Liver (tissue), 3 donors: Measurements from ENCODE around the gene WDR27.

Experiments used
- CTCF ChIP-seq: fragments of 150-350 bp; IDR thresholded peaks from 2 replicates; pipeline ENCODE4 v1.5.1; 2017; ENCODE audit warnings: improper control_type of control experiment, low read depth, low read length; ENCODE audit not compliant: missing input control
- EGR1 ChIP-seq, 2 donors: IDR thresholded peaks; 2 replicates each; pipeline ENCODE4 v1.6.1; 2016 to 2018; ENCODE audit warnings: antibody characterized with exemption in 2 of 2, low read depth in 2 of 2
- FOXA1 ChIP-seq: IDR thresholded peaks from 2 replicates; pipeline ENCODE4 v1.6.1; 2016; ENCODE audit warnings: antibody characterized with exemption
- JUND ChIP-seq, 2 donors: IDR thresholded peaks; 2 replicates each; pipeline ENCODE4 v1.6.1; 2016; ENCODE audit warnings: antibody characterized with exemption in 2 of 2
- RAD21 ChIP-seq, 2 donors: IDR thresholded peaks; 2 replicates each; pipeline ENCODE4 v1.6.1; 2016; ENCODE audit warnings: antibody characterized with exemption in 2 of 2, mild to moderate bottlenecking in 2 of 2
- REST ChIP-seq: IDR thresholded peaks from 2 replicates; pipeline ENCODE4 v1.6.1; 2016; ENCODE audit warnings: antibody characterized with exemption, mild to moderate bottlenecking
- SP1 ChIP-seq: IDR thresholded peaks from 2 replicates; pipeline ENCODE4 v1.6.1; 2018; ENCODE audit warnings: antibody characterized with exemption, mild to moderate bottlenecking
- TAF1 ChIP-seq: conservative IDR thresholded peaks from 2 replicates; pipeline ENCODE4 v1.6.1; 2016; ENCODE audit warnings: antibody characterized with exemption, mild to moderate bottlenecking
- donor health status: healthy.
- donor health status: healthy.

- TF ChIP-seq CTCF: no peak
- TF ChIP-seq JUND (IDR thresholded peaks at IDR 0.05): no peak
- TF ChIP-seq FOXA1: no peak
- TF ChIP-seq EGR1 (IDR thresholded peaks at IDR 0.05; ENCODE audit: low read depth in 2 of 2): no peak
- no peak for TF ChIP-seq RAD21 (IDR thresholded peaks at IDR 0.05)
- no peak for TF ChIP-seq SP1
- no peak for TF ChIP-seq TAF1
- no peak for TF ChIP-seq REST
Measured at GRCh38 chr6:169474362-169474761, 227.5 kb downstream of the WDR27 start.
